GM12873 (cell line): ENCODE measurements around the gene SLC29A3.
A peak's percentile ranks its signal among the peaks of the same experiment; 100 is the strongest.

ENCODE experiments used
- CTCF ChIP-seq: IDR thresholded peaks from 2 replicates; pipeline ENCODE4 v1.5.1; 2012; ENCODE audit warnings: low read depth, mild to moderate bottlenecking, moderate library complexity, low read length, control low read depth; ENCODE audit not compliant: insufficient read depth; ENCODE audit errors: missing control alignments

Gene SLC29A3

GRCh38 chr10:71396084-71396710, 77.1 kb downstream of the SLC29A3 start:
- peak; percentile 31 for TF ChIP-seq CTCF

GRCh38 chr10:71396711-71397295, 77.7 kb downstream of the SLC29A3 start, which contains the start of gene CDH23:
CDH23 (plus strand) TSS chr10:71396920; CDS start chr10:71439832, 42,912 bp downstream.
- TF ChIP-seq CTCF, result no peak

GRCh38 chr10:71397296-71398212, 78.5 kb downstream of the SLC29A3 start:
- no peak for TF ChIP-seq CTCF

GRCh38 chr10:71398976-71399375, 79.9 kb downstream of the SLC29A3 start:
- no peak for TF ChIP-seq CTCF

GRCh38 chr10:71399946-71400345, 80.9 kb downstream of the SLC29A3 start:
- no peak for TF ChIP-seq CTCF

GRCh38 chr10:71401056-71401455, 82.0 kb downstream of the SLC29A3 start:
- no peak for TF ChIP-seq CTCF

- no peak for TF ChIP-seq CTCF
Measured at GRCh38 chr10:71402005-71402404, 82.9 kb downstream of the SLC29A3 start.
